CD4-positive, alpha-beta T cell treated with Interleukin-15 for 1 hour (primary cell): Measurements from ENCODE around the gene MAPRE2.
"Not testable (repeated sequence)": the region's sequence is repeated elsewhere in the genome, so short reads cannot be mapped to it uniquely, and the experiment has no call there.

Experiments used
- DNase-seq: peaks from one replicate; pipeline ENCODE4 v3.0.0-alpha.2; 2020

Gene MAPRE2

DNA sequence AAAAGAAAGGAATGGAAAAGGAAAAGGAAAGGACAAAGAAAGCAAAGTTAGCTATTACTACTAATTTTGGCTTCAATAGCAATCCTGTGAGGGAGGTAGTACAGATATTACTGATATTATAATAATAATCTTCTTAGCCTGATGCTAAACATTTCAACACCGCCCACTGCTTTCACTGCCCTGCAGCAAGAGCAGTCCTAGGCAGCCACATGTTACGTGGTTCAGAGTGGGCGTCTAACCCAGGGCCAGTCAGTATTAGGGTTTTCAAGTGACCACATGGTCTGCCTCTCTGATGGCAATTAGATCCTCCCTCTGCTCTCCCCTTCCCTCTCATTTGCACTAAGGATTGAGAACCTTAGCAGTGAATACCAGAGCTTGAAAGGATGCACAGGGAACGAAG is 116.0 kb downstream of the MAPRE2 start:
- DNase-seq, result no peak

DNA sequence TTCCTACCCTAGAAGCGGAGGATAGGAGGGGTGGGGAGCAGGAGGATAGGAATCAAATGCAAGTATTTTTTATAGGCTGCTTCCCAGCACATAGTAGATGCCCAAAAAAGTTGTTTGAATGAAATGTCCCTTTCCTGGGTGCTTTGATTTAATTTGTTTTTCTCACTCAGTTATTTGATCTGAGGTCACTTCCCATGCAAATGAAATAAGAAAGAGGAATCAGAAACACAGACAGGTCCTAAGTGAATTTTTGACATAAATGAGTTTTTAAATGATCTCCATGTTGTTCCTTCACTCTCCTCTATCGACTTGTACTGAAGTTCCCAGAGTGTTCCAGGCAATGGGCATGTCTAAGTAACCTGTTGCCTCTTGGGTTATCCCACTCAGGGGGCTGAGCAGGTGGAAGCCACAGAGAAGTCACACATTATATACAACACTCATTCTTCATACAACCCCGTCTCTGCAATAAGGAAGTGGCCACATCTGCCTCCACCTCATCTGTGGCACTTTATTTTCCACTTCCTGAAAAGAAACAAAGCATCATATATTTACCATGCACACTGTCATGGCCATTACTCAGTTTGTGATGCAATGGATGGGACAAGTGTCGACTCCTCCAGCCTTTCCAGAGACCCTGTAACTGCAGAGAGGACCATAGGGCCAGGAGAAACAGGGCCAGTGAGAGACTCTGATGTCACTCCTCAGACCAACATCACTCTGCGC is 117.7 kb downstream of the MAPRE2 start:
- peak; percentile 54 for DNase-seq

GRCh38 chr18:35159782-35160181 is 118.6 kb downstream of the MAPRE2 start:
- DNase-seq, result no peak

- DNase-seq, result no peak
Observed at GRCh38 chr18:35161485-35161884, 120.3 kb downstream of the MAPRE2 start.

- DNase-seq, result no peak
Observed at GRCh38 chr18:35161934-35162333, 120.7 kb downstream of the MAPRE2 start.

DNA sequence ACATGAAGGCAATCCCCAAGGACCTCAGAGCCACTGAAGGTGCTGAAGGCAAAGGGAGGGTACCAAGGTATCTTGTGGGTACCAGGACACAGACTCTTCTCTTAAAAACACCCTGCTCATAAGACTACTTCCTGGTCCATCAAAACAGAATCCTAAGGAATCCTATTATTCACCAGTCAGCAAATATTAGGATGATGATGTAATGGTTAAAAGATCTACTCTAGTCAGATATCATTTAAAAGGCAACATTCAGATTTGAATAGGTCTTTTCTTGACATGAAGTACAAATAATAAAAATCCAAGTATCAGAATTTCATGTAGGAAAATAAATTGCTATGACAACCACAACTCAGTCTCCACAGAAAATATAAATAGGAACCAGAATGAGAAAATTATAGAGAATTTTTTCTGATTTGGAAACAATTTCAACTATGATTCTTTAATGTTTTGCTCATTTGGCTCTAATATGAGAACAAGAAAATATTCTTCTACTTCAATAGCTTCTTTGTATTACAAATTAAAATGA is 121.9 kb downstream of the MAPRE2 start:
- no peak for DNase-seq

DNA sequence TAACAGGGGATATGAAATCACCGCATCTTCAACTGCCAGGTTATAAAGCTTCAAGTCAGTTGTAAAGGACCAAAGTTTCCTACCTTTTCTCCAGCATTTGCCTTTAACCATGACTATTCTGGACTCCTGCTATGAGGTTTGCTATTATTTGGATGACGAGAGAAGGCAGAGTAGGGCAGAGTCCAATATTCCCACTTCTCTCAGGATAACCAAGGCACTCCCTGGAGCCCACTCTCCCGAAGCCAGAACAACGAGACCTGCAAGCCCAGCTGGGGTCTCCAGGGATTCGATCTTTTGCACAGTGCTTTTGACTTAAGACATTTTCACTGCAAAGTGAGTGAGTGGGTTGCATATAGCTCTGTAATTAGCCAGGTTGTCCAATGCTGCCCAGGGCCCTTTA is 122.5 kb downstream of the MAPRE2 start:
- no peak for DNase-seq

DNA sequence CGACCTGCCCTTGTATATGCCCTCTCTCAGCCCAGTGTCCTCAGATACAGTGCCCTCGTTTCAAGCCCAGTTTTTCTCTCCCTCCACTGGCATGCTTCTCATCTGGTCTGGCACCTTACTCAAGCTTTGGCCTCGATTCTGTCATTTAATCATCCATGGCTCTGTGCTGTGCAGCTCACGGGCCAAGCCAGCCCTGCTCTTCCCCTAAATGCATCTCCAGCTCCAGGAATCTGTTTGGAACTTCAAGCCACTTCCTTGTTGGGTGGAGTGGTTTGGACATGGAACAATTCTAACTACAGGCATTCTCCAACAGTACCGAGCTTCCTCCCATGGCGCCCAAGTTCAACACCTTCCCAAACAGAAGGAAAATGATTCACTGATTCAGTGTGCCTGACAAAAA is 122.9 kb downstream of the MAPRE2 start:
- no peak for DNase-seq

- DNase-seq, result no peak
Observed at GRCh38 chr18:35167332-35167731, 126.1 kb downstream of the MAPRE2 start.

- no peak for DNase-seq
Observed at GRCh38 chr18:35167857-35168256, 126.6 kb downstream of the MAPRE2 start.

DNA sequence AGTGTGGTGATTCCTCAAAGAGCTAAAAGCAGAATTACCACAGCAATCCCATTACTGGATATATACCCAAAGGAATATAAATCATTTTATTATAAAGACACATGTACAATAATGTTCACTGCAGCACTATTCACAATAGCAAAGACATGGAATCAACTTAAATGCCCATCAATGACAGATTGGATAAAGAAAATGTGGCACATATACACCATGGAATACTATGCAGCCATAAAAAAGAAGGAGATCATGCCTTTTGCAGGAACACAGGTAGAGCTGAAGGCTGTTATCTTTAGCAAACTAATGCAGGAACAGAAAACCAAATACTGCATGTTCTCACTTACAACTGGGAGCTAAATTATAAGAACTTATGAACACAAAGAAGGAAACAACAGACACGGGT is 129.1 kb downstream of the MAPRE2 start:
- not testable (repeated sequence) for DNase-seq

- DNase-seq, result no peak
Observed at GRCh38 chr18:35171315-35171987, 130.2 kb downstream of the MAPRE2 start.

- DNase-seq, result no peak
Observed at GRCh38 chr18:35172009-35172408, 130.8 kb downstream of the MAPRE2 start.

DNA sequence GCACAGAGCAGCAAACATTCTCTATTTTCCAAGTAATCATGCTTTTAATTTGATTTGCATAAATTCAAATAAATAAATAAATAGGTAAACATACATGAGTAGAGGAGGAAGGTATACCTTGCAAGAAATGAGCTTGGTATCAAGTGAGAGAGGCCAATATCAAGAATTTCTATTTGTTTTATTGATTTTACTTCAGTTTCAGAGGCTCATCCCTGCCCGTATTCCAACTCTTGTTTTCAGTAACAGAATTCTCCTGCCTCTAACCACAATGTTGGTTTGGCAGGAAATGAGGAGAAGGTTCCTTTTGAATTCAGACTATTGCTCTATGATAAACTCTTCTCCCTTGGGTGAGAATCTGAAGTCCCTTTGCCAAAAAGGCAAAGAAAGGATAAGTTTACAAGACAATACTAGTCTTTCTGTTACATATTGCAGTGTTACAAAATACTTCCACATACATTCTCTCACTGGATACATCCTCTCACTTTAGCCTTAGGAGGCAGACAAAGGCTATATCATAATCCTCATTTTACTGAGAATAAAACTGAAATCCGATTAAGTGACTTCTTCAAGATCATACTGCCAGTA is 131.3 kb downstream of the MAPRE2 start:
- no peak for DNase-seq

- DNase-seq, result no peak
Observed at GRCh38 chr18:35174093-35174731, 133.0 kb downstream of the MAPRE2 start.

GRCh38 chr18:35174745-35175144 is 133.5 kb downstream of the MAPRE2 start:
- no peak for DNase-seq

DNA sequence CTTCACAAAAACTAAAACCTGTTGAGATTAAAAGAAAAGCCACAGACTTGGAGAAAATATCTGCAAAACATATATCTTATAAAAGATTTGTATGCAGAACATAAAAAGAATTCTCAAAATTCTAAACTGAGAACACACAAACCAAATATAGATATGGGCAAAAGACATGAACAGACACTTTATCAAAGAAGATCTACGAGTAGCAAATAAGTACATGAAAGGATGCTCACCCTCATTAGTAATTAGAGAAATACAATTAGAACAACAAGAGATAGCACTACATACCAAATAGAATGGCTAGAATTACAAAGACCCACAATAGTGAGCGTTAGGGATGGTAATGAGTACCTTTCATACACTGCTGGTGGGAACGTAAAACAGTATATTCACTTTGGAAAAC is 135.7 kb downstream of the MAPRE2 start:
- DNase-seq, result no peak

GRCh38 chr18:35178260-35178659 is 137.0 kb downstream of the MAPRE2 start:
- no peak for DNase-seq

DNA sequence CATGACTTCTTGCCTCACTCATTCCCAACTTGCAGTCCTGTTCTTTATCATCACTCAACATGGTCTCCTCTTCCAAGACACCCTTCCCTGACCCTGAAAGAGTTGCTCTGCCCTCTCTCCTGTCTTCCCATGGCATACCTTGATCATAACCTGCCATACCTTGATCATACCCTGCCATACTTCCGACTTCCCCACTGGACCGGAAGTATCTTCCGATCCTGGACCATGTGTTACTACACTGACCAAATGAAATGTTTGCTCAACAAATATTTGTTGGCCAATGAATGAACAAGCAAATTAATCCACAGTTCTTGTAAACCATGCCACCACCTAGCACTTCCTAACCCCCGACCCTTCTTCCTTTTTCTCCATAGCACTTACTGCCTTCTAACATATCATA is 138.7 kb downstream of the MAPRE2 start:
- DNase-seq, result no peak

GRCh38 chr18:35180455-35180854 is 139.2 kb downstream of the MAPRE2 start:
- no peak for DNase-seq

- no peak for DNase-seq
Observed at GRCh38 chr18:35182151-35182550, 140.9 kb downstream of the MAPRE2 start.

GRCh38 chr18:35183886-35184285 is 142.7 kb downstream of the MAPRE2 start:
- no peak for DNase-seq

DNA sequence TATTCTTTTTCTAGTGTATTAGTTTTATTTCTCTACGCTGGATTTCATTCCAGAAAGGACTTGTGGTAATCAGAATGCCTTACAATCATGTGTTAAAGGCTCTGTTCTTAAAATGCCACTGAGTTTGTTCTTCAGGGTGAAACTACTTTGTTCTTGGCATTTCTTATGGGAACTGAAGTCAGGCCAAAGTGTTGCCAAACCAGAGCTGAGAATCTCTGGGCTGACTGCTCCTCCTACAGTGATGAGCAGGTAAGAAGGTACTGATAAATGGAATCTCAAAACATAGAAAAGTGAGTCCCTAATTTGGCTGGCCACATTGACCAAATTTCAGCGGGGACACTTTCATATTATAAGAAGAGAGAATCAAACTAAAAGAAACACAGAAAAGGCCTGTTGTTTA is 144.6 kb downstream of the MAPRE2 start:
- no peak for DNase-seq
